ENCODE data around the gene POLR3B. TPM values are rescaled to one million over a fixed set of nuclear protein-coding genes. Genes with fewer than 3 reads are reported as not detected.

POLR3B gene
- total RNA-seq, 1 experiment from 2014 or later: 10.7 TPM

DNA sequence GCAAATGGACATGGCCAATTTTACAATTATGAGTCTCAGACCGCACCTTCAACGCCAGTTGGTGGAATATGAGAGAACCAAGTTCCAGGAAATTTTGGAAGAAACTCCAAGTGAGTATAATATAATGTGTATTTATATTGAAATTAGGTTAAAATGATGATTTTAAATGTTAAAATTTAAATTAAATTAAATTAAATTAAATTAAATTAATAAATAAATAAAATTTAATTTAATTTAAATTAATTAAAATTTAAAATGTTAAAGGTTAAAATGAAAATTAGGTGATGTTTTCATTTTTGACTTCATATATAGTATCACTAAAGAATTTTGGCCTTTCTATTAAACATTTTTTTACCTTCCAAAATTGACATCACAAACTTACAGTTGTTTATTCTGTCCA, 34.0 kb upstream of the POLR3B start (continued):
- TF ChIP-seq, protein P1, sequence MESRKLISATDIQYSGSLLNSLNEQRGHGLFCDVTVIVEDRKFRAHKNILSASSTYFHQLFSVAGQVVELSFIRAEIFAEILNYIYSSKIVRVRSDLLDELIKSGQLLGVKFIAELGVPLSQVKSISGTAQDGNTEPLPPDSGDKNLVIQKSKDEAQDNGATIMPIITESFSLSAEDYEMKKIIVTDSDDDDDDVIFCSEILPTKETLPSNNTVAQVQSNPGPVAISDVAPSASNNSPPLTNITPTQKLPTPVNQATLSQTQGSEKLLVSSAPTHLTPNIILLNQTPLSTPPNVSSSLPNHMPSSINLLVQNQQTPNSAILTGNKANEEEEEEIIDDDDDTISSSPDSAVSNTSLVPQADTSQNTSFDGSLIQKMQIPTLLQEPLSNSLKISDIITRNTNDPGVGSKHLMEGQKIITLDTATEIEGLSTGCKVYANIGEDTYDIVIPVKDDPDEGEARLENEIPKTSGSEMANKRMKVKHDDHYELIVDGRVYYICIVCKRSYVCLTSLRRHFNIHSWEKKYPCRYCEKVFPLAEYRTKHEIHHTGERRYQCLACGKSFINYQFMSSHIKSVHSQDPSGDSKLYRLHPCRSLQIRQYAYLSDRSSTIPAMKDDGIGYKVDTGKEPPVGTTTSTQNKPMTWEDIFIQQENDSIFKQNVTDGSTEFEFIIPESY (IDR thresholded peaks at IDR 0.05; ENCODE audit: extremely low read depth, insufficient replicate concordance, low read length): no peak
- TF ChIP-seq CBX3 (IDR thresholded peaks at IDR 0.05; ENCODE audit: low read depth) (no peak), ZNF274 (IDR thresholded peaks at IDR 0.05; ENCODE audit: low read depth, low read length) (no peak)
- TF ChIP-seq, protein P2, sequence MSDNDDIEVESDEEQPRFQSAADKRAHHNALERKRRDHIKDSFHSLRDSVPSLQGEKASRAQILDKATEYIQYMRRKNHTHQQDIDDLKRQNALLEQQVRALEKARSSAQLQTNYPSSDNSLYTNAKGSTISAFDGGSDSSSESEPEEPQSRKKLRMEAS (IDR thresholded peaks at IDR 0.05): no peak

DNA sequence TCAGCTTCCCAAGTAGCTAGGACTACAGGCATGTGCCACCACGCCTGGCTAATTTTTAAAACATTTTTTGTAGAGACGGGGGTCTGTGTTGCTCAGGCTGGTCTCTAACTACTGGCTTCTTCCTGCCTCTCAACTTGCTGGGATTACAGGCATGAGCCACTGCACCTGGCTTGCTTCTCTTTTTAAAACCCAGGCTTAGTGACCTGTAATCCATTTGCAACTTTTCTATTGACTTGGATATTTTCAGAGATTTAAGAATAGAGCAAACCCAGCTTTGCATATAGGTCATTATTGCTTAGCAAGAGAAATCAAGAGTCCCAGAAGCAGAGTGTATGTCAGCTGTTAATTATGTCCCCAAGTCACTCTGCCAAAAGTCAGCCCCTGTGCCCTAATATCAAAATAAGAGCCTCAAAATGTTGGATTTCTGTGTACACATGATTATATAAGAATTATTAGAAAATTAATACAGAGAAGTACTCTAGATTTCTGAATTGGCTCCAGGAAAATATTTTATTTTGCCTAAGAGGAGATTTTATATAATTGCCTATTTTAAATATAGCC, 30.2 kb upstream of the POLR3B start:
- RAD21 ChIA-PET (ENCODE audit: low non-redundant PET in 1 of 2, low total read pairs in 2 of 2, uncharacterized antibody in 2 of 2, unreplicated experiment in 2 of 2): no interaction called here
- no peaks in the 10 kb centered on the region for H3K9me2 ChIP-seq (ENCODE audit: insufficient read depth)
- intact Hi-C loops (cut with micrococcal nuclease): no loop called here
- H2AFZ ChIP-seq (ENCODE audit: low read depth, low read length, poor library complexity, severe bottlenecking): no peak overlapping the region
- no peaks in the 10 kb centered on the region for H3K4me1 ChIP-seq (ENCODE audit: control insufficient read depth in 1 of 2, insufficient read depth in 2 of 2, low read length in 2 of 2)
- no peak overlapping the region for H3K4me3 ChIP-seq (replicated peaks in 1 of 2; ENCODE audit: low read depth in 1 of 2, low read length in 2 of 2)
- H3K4me2 ChIP-seq (ENCODE audit: low read length): no peak overlapping the region
- no peaks in the 10 kb centered on the region for H3K79me2 ChIP-seq (ENCODE audit: insufficient read depth, low read length)
- no TSS peak for BruUV-seq (replicated peaks)
- POLR2A ChIA-PET: no interaction called here
- DNase-seq (ENCODE audit: low read depth, low spot score) (no peak), ATAC-seq (no peak)
- H3K9me3 ChIP-seq (ENCODE audit: control insufficient read depth in 1 of 2, insufficient read depth in 1 of 2, low read depth in 1 of 2, low read length in 2 of 2): no peaks in the 10 kb centered on the region
- H3K36me3 ChIP-seq (ENCODE audit: control insufficient read depth in 1 of 2, insufficient read depth in 2 of 2, low read length in 2 of 2): no peaks in the 10 kb centered on the region
- H3K9ac ChIP-seq (ENCODE audit: low read length): no peak overlapping the region
- CTCF ChIA-PET: no interaction called here
- no peaks in the 10 kb centered on the region for H3K27me3 ChIP-seq (ENCODE audit: insufficient read depth, low read length)
- no peak overlapping the region for H3K27ac ChIP-seq (ENCODE audit: low read depth, low read length)
- no peaks in the 10 kb centered on the region for H4K20me1 ChIP-seq (ENCODE audit: insufficient read depth)
- TF ChIP-seq ZFX (IDR thresholded peaks at IDR 0.05): no peak
- TF ChIP-seq, protein P1 (IDR thresholded peaks at IDR 0.05; ENCODE audit: extremely low read depth, insufficient replicate concordance, low read length): no peak
- TF ChIP-seq, protein P2 (IDR thresholded peaks at IDR 0.05): no peak
- TF ChIP-seq, protein P3, sequence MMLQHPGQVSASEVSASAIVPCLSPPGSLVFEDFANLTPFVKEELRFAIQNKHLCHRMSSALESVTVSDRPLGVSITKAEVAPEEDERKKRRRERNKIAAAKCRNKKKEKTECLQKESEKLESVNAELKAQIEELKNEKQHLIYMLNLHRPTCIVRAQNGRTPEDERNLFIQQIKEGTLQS (IDR thresholded peaks at IDR 0.05): no peak
- no peak for TF ChIP-seq SRF (IDR thresholded peaks at IDR 0.05; ENCODE audit: low read depth)
- no peak for TF ChIP-seq ELF1 (IDR thresholded peaks at IDR 0.05; ENCODE audit: borderline replicate concordance, low read depth)
- no peak for TF ChIP-seq JUND (IDR thresholded peaks at IDR 0.05)
- no peak for TF ChIP-seq TCF7L2 (IDR thresholded peaks at IDR 0.05; ENCODE audit: borderline replicate concordance, extremely low read depth, insufficient read depth, insufficient read length)
- no peak for TF ChIP-seq ZNF274 (IDR thresholded peaks at IDR 0.05; ENCODE audit: low read depth, low read length)
- no peak for TF ChIP-seq EGR1 (IDR thresholded peaks at IDR 0.05; ENCODE audit: low read depth)
- no peak for TF ChIP-seq EZH2 (IDR thresholded peaks at IDR 0.05)
- no peak for TF ChIP-seq FOSL1 (IDR thresholded peaks at IDR 0.05; ENCODE audit: low read depth)
- TF ChIP-seq CBX3 (IDR thresholded peaks at IDR 0.05; ENCODE audit: low read depth): no peak
- no peak for TF ChIP-seq POLR2AphosphoS5 (IDR thresholded peaks at IDR 0.05; ENCODE audit: low read depth, low read length)
- TF ChIP-seq EZH2phosphoT487 (IDR thresholded peaks at IDR 0.05; ENCODE audit: borderline replicate concordance): no peak
- no peak for TF ChIP-seq CEBPB (IDR thresholded peaks at IDR 0.05; ENCODE audit: low read depth)
- TF ChIP-seq RAD21 (IDR thresholded peaks at IDR 0.05; ENCODE audit: low read depth): no peak
- TF ChIP-seq, protein P4, sequence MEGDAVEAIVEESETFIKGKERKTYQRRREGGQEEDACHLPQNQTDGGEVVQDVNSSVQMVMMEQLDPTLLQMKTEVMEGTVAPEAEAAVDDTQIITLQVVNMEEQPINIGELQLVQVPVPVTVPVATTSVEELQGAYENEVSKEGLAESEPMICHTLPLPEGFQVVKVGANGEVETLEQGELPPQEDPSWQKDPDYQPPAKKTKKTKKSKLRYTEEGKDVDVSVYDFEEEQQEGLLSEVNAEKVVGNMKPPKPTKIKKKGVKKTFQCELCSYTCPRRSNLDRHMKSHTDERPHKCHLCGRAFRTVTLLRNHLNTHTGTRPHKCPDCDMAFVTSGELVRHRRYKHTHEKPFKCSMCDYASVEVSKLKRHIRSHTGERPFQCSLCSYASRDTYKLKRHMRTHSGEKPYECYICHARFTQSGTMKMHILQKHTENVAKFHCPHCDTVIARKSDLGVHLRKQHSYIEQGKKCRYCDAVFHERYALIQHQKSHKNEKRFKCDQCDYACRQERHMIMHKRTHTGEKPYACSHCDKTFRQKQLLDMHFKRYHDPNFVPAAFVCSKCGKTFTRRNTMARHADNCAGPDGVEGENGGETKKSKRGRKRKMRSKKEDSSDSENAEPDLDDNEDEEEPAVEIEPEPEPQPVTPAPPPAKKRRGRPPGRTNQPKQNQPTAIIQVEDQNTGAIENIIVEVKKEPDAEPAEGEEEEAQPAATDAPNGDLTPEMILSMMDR (IDR thresholded peaks at IDR 0.05 in 2 of 3, conservative IDR thresholded peaks at IDR 0.05 in 1 of 3; ENCODE audit: borderline replicate concordance in 1 of 3, insufficient read depth in 1 of 3, low read depth in 2 of 3, low read length in 2 of 3): no peak

Data from HCT116 (cell line).